ENCODE results near the gene SND1. TPM values are rescaled to one million over a fixed set of nuclear protein-coding genes. Genes with fewer than 3 reads are reported as not detected.

The SND1 gene
- total and polyA plus RNA-seq, 2 of the 4 experiments (the other 2 are of a cell fraction), result 154 to 294 TPM

GRCh38 chr7:127755521-127755920, 103.5 kb downstream of the SND1 start:
- POLR2A ChIA-PET (ENCODE audit: unreplicated experiment), result no interaction called here
- H4K91ac ChIP-seq (ENCODE audit: insufficient read depth, low read depth, low read length), result no peak overlapping the region
- in situ Hi-C loops (cut with MboI; ENCODE audit: low sequenced_read_pairs), result no loop called here

More at GRCh38 chr7:127755521-127755920, 103.5 kb downstream of the SND1 start:
- Histone ChIP-seq H2BK5ac (ENCODE audit: low read depth, low read length, poor library complexity, severe bottlenecking) (no peak overlapping the region), H2BK15ac (ENCODE audit: low read depth, low read length) (no peak overlapping the region), H3K9ac (ENCODE audit: low read depth, low read length) (no peak overlapping the region), H3K4me3 (ENCODE audit: insufficient read depth, low read depth, low read length) (no peak overlapping the region), H3K27me3 (ENCODE audit: control insufficient read depth, insufficient read depth, low read length) (no peaks in the 10 kb centered on the region), H3K18ac (ENCODE audit: low read depth, low read length) (no peak overlapping the region), H2AK5ac (ENCODE audit: low read depth, low read length) (no peak overlapping the region), H3K23ac (ENCODE audit: low read depth, low read length) (no peak overlapping the region), H3K14ac (replicated peaks; ENCODE audit: low read depth, low read length) (no peak overlapping the region), H3K27ac (ENCODE audit: insufficient read depth, low read length) (no peak overlapping the region), H3K4ac (ENCODE audit: low read depth, low read length) (no peak overlapping the region), H3K79me1 (ENCODE audit: low read depth in 1 of 2, low read length in 2 of 2) (peaks cover 63 to 86% of the 10 kb centered on the region in 2 experiments), H2BK120ac (ENCODE audit: low read depth, low read length) (no peak overlapping the region), H2AFZ (replicated peaks; ENCODE audit: low read length, poor library complexity) (no peak overlapping the region), H3K4me2 (ENCODE audit: low read depth, low read length) (no peak overlapping the region), H3K36me3 (ENCODE audit: control insufficient read depth, insufficient read depth, low read length) (no peaks in the 10 kb centered on the region), H3K56ac (ENCODE audit: extremely low read depth, insufficient read depth, low read length) (no peak overlapping the region), H3K9me1 (ENCODE audit: insufficient read depth, low read length) (peaks cover 18% of the 10 kb centered on the region), H2BK20ac (ENCODE audit: low read depth, low read length) (no peak overlapping the region), H4K8ac (ENCODE audit: low read depth in 2 of 2, low read length in 2 of 2) (no peak overlapping the region), H4K20me1 (ENCODE audit: insufficient read depth, low read length) (peaks cover 71% of the 10 kb centered on the region), H3K4me1 (ENCODE audit: control insufficient read depth, insufficient read depth, low read length) (peaks cover 8% of the 10 kb centered on the region), H2AK9ac (replicated peaks; ENCODE audit: low read depth, low read length, poor library complexity) (no peak overlapping the region), H3K9me3 (ENCODE audit: control insufficient read depth, insufficient read depth, low read length) (no peaks in the 10 kb centered on the region), H4K5ac (ENCODE audit: low read depth, low read length) (no peak overlapping the region)
- dilution Hi-C loops (cut with HindIII; ENCODE audit: low sequenced_read_pairs, unreplicated experiment) (no loop called here), intact Hi-C loops (cut with micrococcal nuclease) (no loop called here)
- CTCF ChIA-PET, result interaction anchor here (0.8 to 1.2 kb wide), 3 partner anchors 9 to 88 kb away, joined by 3 read pairs; no protein-coding TSS in a partner anchor
- TF ChIP-seq NFE2L2 (IDR thresholded peaks at IDR 0.05; ENCODE audit: low read depth, low read length) (no peak), ELK1 (IDR thresholded peaks at IDR 0.05; ENCODE audit: borderline replicate concordance, low read depth, low read length) (no peak), MAZ (IDR thresholded peaks at IDR 0.05; ENCODE audit: borderline replicate concordance, low read depth, low read length) (no peak), CTCF (conservative IDR thresholded peaks at IDR 0.05; ENCODE audit: low read depth, low read length) (no peak), RFX5 (IDR thresholded peaks at IDR 0.05; ENCODE audit: low read depth, low read length) (no peak), FOS (IDR thresholded peaks at IDR 0.05; ENCODE audit: low read depth, low read length) (no peak), RAD21 (IDR thresholded peaks at IDR 0.05; ENCODE audit: low read length) (no peak), CEBPB (IDR thresholded peaks at IDR 0.05; ENCODE audit: low read depth, low read length) (no peak), POLR2A (IDR thresholded peaks at IDR 0.05; ENCODE audit: low read depth, low read length) (no peak), CHD1 (IDR thresholded peaks at IDR 0.05; ENCODE audit: low read depth, low read length) (no peak), USF2 (IDR thresholded peaks at IDR 0.05; ENCODE audit: low read depth, low read length) (no peak), RCOR1 (IDR thresholded peaks at IDR 0.05; ENCODE audit: insufficient replicate concordance, low read length) (no peak), BHLHE40 (IDR thresholded peaks at IDR 0.05; ENCODE audit: low read depth, low read length) (no peak), MAFK (IDR thresholded peaks at IDR 0.05; ENCODE audit: low read depth, low read length) (no peak), MXI1 (IDR thresholded peaks at IDR 0.05; ENCODE audit: borderline replicate concordance, low read depth, low read length) (no peak), SMC3 (IDR thresholded peaks at IDR 0.05; ENCODE audit: low read depth, low read length) (no peak)
- no TSS peak for BruUV-seq (replicated peaks)
- DNase-seq, result no peak
- WGBS, 2 experiments (ENCODE audit: extremely low coverage in 2 of 2, insufficient read length in 1 of 2), result no CpG with 5 or more reads among the region's 6 CpGs
- no peak for ATAC-seq (ENCODE audit: low read depth)
